ENCODE measurements around the gene LPIN1. TPM values are rescaled to one million over a fixed set of nuclear protein-coding genes. Genes with fewer than 3 reads are reported as not detected.
"Not testable (repeated sequence)": the region's sequence is repeated elsewhere in the genome, so short reads cannot be mapped to it uniquely, and the experiment has no call there.

The LPIN1 gene
- total and polyA plus RNA-seq, 8 donors = 7.3 to 152 (median 18.2) TPM

DNA sequence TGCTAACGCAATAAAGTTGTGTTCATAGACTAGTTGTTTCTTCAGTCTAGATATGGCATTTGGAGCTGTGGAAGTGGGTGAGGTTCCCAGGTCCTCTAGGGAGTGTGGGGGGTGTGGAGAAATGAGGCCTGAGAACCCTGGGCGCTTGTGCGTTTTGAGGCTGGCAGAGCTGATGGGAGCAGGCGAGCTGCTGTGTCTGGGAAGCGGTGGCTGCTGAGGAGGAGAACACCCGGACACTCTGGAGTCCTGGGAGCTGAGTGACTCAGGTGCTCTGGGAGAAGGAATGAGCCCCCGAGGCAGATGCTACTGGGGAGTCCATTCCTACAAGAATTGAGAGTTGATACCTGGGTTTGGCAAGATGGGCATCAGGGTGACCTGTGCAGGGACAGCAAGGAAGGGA lies 67.5 kb downstream of the LPIN1 start:
- intact Hi-C loops (cut with DNase I; ENCODE audit: low total_unique reads) = no loop called here
- H3K27ac ChIP-seq = no peak overlapping the region
- H3K9me3 ChIP-seq = no peaks in the 10 kb centered on the region
- DNase-seq = no peak
- peaks cover 19 to 90% (median 80%) of the 10 kb centered on the region in 4 donors for H3K36me3 ChIP-seq
- 91 to 94% (median 92%) methylated on average over 7 of the region's 7 CpGs for WGBS, 5 donors
- no peaks in the 10 kb centered on the region for H3K27me3 ChIP-seq
- H3K4me3 ChIP-seq = no peak overlapping the region
- H3K4me1 ChIP-seq = no peaks in the 10 kb centered on the region
- no peak for TF ChIP-seq POLR2AphosphoS5 (IDR thresholded peaks at IDR 0.05)
- no peak for TF ChIP-seq CTCF (IDR thresholded peaks at IDR 0.05)
- no peak for TF ChIP-seq POLR2A (IDR thresholded peaks at IDR 0.05)
- no peak for TF ChIP-seq EP300 (IDR thresholded peaks at IDR 0.05)

DNA sequence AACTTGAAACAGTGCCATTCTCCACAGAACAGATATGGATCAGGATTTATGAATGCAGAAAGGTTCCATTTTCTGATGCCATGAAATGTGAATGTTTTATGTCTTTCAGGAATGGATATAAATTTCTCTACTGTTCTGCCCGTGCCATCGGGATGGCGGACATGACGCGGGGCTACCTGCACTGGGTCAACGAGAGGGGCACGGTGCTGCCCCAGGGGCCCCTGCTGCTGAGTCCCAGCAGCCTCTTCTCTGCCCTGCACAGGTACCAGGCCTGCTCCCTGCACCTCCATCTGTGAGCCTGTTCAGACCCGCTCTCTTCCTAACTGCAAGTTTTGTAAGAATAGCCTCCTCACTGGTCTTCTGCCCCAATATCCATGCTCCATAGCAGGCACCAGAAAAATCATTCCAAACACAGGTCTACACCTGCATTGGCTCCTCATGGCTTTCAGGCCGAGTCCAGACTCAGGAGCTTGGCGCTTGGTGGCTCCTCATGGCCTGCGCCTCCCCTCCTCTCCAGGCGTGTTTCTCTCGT lies 68.6 kb downstream of the LPIN1 start:
- Histone ChIP-seq H3K27me3 (no peaks in the 10 kb centered on the region), H3K27ac (no peak overlapping the region), H3K4me1 (peaks cover 0 to 6% (median 0%) of the 10 kb centered on the region in 4 donors), H3K4me3 (no peak overlapping the region), H3K9me3 (no peaks in the 10 kb centered on the region), H3K36me3 (peaks cover 19 to 90% (median 81%) of the 10 kb centered on the region in 4 donors)
- no peak for DNase-seq
- TF ChIP-seq POLR2AphosphoS5 (IDR thresholded peaks at IDR 0.05) (no peak), POLR2A (IDR thresholded peaks at IDR 0.05) (no peak), EP300 (IDR thresholded peaks at IDR 0.05) (no peak)
- intact Hi-C loops (cut with DNase I; ENCODE audit: low total_unique reads) = no loop called here
- 96 to 98% (median 96%) methylated on average over 13 of the region's 13 CpGs for WGBS, 5 donors

- intact Hi-C loops (cut with DNase I; ENCODE audit: low total_unique reads) = not testable (repeated sequence)
- H3K36me3 ChIP-seq = peaks cover 30 to 92% (median 82%) of the 10 kb centered on the region in 4 donors
These were observed 70.5 kb downstream of the LPIN1 start for GRCh38 chr2:11816935-11817334.

DNA sequence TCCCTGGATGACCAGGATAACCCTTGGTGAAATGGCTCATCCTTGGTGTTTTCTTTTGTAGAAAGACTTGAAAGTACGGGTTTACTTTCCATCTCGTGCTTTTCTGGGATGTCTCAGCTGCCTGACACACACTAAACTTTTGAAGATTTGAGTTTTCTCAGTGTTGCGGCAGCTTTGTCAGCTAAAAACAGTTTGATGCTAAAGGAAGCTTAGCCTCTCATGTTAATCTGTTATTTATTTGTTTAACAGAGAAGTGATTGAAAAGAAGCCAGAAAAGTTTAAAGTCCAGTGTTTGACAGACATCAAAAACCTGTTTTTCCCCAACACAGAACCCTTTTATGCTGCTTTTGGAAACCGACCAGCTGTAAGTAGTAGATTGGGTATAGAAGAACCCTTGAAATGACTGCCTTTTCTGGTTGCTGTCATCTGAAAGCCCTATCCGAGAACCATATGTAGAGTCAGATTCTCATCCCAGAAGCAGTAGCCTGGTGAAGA lies 72.8 kb downstream of the LPIN1 start:
- whole genome bisulfite sequencing, 5 donors = 38 to 60% (median 45%) methylated on average over 5 of the region's 5 CpGs

More at GRCh38 chr2:11816935-11817334, 70.5 kb downstream of the LPIN1 start:
- 95 to 99% (median 98%) methylated on average over 3 of the region's 3 CpGs for WGBS, 5 donors
- not testable (repeated sequence) for H3K27me3 ChIP-seq, H3K4me3 ChIP-seq, DNase-seq, H3K27ac ChIP-seq, H3K4me1 ChIP-seq, H3K9me3 ChIP-seq

DNA sequence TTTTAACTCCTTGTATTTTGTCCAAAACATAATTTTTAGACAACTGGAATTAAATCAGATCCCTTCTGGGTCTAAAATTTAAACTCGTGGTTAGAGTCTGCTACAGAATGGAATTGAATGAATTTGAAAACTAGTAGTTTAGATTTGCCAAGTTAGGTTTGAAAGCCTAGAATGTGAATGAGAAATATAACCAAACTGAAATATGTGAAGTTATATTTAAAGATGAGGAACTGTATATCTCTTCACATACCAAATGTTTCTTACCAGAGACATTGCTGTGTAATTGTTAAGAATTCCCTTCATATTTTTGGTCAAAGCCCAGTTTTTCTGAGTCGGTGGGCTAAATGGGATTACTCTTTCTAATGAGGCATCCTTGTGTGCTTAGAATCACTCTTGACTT lies 74.2 kb downstream of the LPIN1 start:
- no peak for DNase-seq
- peaks cover 0 to 20% (median 12%) of the 10 kb centered on the region in 4 donors for H3K4me1 ChIP-seq
- H3K36me3 ChIP-seq = peaks cover 20 to 89% (median 69%) of the 10 kb centered on the region in 4 donors
- no peaks in the 10 kb centered on the region for H3K27me3 ChIP-seq
- H3K27ac ChIP-seq = no peak overlapping the region
- intact Hi-C loops (cut with DNase I; ENCODE audit: low total_unique reads) = no loop called here
- 65 to 84% (median 69%) methylated on average over 2 of the region's 2 CpGs for WGBS, 5 donors
- H3K9me3 ChIP-seq = no peaks in the 10 kb centered on the region
- no peak overlapping the region for H3K4me3 ChIP-seq
- TF ChIP-seq POLR2AphosphoS5 (IDR thresholded peaks at IDR 0.05) = no peak
- no peak for TF ChIP-seq POLR2A (IDR thresholded peaks at IDR 0.05)
- no peak for TF ChIP-seq EP300 (IDR thresholded peaks at IDR 0.05)
- TF ChIP-seq CTCF (IDR thresholded peaks at IDR 0.05) = no peak

More for the DNA sequence above, 72.8 kb downstream of the LPIN1 start:
- intact Hi-C loops (cut with DNase I; ENCODE audit: low total_unique reads) = no loop called here
- TF ChIP-seq EP300 (IDR thresholded peaks at IDR 0.05) (no peak), POLR2A (IDR thresholded peaks at IDR 0.05) (no peak), POLR2AphosphoS5 (IDR thresholded peaks at IDR 0.05) (no peak), CTCF (IDR thresholded peaks at IDR 0.05) (no peak)
- H3K9me3 ChIP-seq = no peaks in the 10 kb centered on the region
- peaks cover 30 to 89% (median 70%) of the 10 kb centered on the region in 4 donors for H3K36me3 ChIP-seq
- H3K27ac ChIP-seq = no peak overlapping the region
- peaks cover 0 to 20% (median 10%) of the 10 kb centered on the region in 4 donors for H3K4me1 ChIP-seq
- no peak overlapping the region for H3K4me3 ChIP-seq
- peak in 1 of 2 donors; percentile 28 for DNase-seq
- no peaks in the 10 kb centered on the region for H3K27me3 ChIP-seq
